Endometrium (tissue), 2 donors: ENCODE data around the gene DNAJB11.
"Not testable (repeated sequence)": the region's sequence is repeated elsewhere in the genome, so short reads cannot be mapped to it uniquely, and the experiment has no call there.

Source experiments
- FAIRE-seq: peaks from 2 replicates; lab custom pipeline; 2012; peaks lifted over from hg19 to GRCh38; lab: Jason Lieb, UNC
- donor health status: control.
- donor health status: control.

The DNAJB11 gene

DNA sequence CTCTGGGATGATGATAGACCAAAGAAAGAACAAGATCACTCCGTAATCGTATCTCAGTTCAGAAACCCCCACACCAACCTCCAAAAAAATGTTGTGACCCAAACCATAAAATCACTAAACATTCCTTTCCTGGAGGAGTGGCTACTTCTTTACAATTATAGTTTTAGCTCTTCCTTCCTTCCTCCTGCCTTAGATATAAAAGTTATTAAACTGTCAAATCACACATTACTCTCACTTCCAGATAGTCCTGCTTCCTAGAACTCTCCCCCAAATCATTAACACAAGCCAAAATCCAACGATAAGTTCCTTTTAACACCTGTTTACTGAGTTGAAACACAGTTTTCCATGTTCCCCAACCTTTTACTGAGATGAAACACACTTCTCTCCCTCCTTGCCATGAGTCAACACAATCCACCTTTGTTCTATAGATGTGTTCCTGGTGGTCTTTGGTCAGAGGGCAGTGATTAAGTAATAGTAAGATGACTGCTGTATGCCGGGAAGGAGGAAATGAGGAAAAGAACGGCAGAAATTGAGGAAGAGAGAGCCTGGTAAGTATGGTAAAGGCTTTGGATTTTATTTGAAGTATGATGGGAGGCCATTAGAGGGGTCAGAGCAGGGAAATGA is 18.0 kb upstream of the DNAJB11 start:
- FAIRE-seq = no peak

DNA sequence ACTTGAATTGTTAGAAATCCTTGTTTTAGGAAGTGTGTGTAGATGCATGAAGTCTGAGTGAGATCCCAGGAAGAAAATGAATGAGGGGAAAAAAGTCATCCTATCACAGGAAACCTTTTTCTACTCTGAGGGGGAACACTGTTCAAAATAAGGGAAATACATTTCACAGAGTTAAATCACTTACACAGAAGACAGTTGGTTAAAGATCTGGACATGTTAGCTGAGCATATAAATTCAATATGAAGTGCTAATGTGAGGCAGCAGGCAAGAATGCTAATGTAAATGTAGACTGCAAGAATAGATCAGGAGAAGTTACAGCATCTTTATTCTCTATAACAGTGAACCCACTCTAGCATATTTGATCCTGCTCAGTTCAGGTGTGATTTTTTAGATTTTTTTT is 5.9 kb upstream of the DNAJB11 start:
- FAIRE-seq = no peak

DNA sequence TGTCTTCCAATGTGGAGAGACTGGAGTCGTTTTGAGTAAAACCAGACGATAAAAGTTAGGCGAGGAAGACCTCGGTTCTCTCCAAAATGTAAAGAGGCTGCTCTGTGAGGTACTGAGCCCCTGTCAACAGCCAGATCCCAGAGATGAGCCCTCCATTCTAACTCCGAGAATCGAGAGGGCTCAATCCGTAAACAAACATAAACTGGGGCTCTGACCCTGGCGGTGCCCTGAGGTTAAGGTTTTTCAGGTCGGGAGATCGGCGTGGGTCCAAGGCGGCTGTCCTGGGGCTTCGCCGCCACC is 3.8 kb upstream of the DNAJB11 start:
- no peak for FAIRE-seq

DNA sequence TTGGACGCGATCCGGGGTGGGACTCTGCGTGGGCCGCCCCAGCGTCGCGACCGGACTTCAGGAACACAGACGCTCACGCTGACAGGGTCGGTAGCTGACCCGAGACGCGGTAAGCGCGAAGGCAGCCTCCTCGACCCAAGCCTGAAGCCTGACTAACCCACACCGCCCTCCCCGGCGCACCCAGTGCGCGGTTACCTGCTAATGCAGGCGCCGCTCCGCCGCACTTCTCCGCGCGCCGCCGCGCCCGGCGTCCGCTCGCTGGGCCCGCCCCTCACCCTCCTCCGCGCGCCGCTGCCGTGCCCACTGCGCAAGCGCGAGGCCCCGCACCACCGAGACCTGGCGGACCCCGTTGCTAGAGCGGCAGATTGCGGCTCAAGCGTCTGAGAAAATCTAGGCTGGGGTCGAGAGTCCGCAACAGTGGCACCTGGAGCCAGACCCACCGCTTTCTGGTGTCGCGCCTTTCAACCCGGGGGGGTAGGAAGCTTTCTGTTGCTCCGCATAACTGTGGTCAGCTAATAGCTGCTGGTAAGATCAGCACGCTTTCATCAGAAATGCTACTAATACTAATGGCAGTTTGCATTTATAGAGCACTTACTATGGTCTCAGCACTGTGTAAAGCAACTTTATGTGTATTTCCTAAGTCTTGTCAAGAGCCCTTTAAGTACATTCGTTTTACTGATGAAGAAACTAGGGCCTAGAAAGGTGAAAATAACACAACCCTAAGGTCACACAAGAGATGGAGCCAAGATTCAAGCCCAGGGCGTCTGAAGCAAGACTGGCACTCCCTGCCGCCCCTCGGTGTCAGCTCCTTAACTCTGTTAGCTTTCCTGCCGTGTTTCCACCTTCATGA is 3.2 kb upstream of the DNAJB11 start, which contains the start of gene TBCCD1:
Gene TBCCD1 (minus strand): TSS at position 268 of the 850 bp plus-strand sequence. CDS start 3,010 bp downstream, outside the sequence.
- FAIRE-seq = no peak

DNA sequence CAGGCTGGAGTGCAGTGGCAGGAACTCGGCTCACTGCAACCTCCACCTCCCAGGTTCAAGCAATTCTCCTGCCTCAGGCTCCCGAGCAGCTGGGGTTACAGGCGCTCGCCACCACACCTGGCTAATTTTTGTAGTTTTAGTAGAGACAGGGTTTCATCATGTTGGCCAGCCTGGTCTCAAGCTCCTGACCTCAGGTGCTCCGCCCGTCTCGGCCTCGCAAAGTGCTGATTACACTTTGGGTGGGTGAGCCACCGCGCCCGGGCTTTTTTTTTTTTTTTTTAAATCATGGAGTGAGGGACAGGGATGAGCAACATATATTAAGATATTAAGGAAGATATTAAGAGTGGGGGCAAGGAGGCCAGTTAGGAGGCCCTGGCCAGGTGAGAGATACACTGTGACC is 1.2 kb upstream of the DNAJB11 start:
- FAIRE-seq = not testable (repeated sequence)

GRCh38 chr3:186569779-186570095 is 783 bp upstream of the DNAJB11 start:
- no peak for FAIRE-seq

DNA sequence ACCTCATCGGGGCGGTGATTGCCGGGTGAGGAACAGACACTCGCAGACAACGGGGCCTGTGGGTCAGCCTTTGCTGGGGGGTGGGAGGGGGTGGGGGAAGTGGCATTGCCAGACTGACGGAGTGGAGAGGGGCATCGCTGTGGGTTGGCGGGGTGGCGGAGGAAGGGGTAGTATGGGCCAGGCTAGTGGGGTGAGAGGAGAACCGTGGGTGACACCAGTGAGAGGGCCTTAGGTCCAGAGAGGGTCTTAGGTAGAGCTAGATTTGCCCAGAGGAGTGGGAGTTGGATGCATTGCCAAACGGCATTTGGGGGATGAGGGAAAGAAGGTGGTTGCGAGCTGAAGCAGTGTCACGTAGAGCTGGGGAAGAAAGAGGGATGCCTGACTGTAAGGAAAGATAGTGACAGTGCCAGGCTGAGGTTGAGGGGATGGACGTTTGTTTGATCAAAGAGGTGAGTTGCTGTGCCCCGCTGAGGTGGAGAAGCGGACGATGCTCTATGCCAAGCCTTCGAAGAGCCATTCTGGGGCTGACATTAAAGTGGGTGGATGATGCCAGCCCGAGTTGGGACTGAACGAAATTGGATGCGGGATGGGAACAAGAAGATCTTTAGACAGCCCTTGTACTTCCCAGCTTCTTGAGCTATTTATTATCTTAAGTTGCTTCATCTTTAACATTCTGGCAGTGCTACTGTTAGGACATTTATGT is 572 bp downstream of the DNAJB11 start:
- no peak for FAIRE-seq

- no peak for FAIRE-seq
Measured at GRCh38 chr3:186571644-186572013, 1.1 kb downstream of the DNAJB11 start.

- FAIRE-seq = no peak
Measured at GRCh38 chr3:186577521-186577920, 7.0 kb downstream of the DNAJB11 start.

DNA sequence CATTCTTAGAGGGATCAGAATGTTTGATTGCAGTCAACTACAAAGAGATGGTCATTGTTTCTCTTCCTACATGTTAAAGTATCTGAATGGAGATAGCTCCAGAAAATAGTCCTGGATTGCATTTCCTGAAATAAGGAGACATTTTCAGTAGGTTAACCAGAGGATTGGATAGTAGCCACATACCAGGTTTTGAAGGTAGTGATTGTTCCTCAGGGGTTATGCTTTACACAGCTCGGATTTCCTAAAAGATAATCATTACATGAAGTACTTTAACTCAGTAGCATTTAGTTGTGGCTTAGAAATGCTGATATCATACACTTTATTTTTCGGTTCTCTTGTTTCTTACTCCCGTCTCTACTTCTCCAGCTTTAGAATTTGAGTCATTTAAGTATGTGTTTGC is 10.3 kb downstream of the DNAJB11 start:
- no peak for FAIRE-seq

DNA sequence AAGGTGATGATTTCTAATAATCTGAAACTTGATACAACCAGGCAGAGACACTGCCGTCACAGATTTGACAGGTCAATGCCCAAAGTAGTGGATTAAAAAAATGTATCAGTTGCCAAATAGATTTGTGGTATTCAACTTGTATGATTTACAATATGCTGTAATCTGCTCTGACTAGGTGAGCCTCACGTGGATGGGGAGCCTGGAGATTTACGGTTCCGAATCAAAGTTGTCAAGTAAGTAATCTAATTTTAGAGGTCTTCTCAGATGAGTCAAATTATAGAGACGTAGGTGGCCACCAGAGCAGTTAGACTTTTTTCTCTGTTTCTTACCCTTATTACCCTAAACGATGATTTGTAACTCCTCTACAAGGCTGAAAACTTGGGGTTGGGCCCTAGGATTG is 12.0 kb downstream of the DNAJB11 start:
- no peak for FAIRE-seq

- FAIRE-seq = no peak
Measured at GRCh38 chr3:186583831-186584230, 13.3 kb downstream of the DNAJB11 start.

DNA sequence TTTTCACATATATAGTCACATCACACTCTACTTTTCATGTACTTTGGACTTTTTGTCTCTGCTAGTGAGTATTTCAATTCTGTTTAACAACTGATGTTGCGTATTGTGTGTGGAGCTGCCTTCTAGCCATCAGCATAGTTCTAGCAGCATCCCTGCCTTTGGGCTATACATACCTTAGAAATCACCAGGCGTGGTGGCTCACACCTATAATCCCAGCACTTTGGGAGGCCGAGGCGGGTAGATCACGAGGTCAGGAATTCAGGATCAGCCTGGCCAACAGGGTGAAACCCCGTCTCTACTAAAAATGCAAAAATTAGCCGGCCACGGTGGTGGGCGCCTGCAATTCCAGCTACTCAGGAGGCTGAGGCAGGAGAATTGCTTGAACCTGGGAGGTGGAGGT is 15.7 kb downstream of the DNAJB11 start:
- FAIRE-seq = not testable (repeated sequence)

- no peak for FAIRE-seq
Measured at GRCh38 chr3:186587183-186587582, 16.7 kb downstream of the DNAJB11 start.

GRCh38 chr3:186588632-186589031 is 18.1 kb downstream of the DNAJB11 start:
- FAIRE-seq = no peak

DNA sequence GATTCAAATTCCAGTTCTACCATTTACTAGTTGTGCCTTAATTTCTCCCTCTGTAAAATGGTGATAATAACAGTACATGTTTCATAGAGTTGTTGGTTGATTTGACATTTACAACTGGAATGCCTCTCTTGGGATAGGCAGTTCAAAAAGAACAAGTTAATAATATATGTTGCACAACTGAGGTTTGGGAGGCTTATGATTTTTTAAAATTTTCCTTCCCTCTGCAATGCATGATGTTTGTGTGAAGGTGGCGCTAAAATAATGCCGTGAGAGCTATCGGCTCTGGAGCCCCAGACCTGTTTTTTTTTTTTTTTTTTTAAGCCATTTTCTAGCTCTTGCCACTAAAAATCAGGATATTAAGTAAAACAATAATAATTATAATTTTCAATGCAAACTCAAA is 18.6 kb downstream of the DNAJB11 start:
- FAIRE-seq = no peak

DNA sequence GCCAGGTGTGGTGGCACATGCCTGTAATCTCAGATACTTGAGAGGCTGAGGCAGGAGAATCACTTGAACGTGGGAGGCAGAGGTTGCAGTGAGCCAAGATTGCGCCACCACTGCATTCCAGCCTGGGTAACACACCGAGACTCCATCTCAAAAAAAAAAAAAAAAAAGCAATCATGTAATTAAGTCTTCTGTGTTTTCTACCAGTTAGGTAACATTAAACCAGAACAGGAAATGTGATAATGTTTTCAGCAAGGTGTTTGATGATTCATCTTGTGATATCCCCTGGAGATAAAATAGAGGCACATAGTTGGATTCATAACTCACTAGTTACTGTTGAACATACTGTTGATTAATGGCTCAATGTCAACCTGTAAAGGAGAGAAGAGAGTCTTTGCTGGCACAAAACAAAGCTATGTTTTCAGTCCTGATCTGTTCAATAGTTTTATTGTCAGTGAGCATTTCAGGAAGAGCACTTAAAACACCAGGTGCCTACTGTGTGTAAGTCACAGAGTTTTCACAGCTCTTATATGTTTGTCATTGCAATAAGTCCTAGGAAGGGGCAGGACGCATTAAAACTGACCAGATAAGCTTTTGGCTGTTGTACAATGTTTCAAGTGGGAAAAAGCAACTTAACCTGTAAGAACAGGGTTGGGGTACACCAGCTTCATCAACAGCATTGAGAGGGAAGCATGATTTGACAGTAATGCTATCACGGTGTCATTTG is 19.5 kb downstream of the DNAJB11 start:
- no peak for FAIRE-seq

GRCh38 chr3:186590580-186591295 is 20.2 kb downstream of the DNAJB11 start:
- FAIRE-seq = no peak

DNA sequence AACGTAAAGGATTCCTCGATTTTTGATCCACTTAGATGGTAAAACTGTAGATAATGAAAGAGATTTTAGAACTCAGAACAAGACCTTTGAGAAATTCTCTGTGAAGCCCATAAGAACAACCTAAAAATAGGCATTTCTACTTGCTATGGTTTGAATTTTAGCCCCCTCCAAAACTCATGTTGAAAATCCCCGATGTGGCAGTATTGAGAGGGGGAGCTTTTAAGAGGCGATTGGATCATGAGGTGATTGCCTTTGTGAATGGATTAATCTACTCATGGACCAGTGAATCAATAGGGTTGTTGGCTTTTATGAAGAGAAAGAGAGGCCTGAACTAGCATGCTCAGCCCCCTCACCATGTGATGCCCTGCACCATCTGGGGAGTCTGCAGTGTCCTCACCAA is 22.2 kb downstream of the DNAJB11 start:
- FAIRE-seq = no peak

GRCh38 chr3:186593862-186594261 is 23.3 kb downstream of the DNAJB11 start:
- FAIRE-seq = no peak

GRCh38 chr3:186594591-186595113 is 24.1 kb downstream of the DNAJB11 start:
- no peak for FAIRE-seq
